Prostate gland (tissue), 2 donors: ENCODE results near the gene MAP2K3.
"Not testable (repeated sequence)": the region's sequence is repeated elsewhere in the genome, so short reads cannot be mapped to it uniquely, and the experiment has no call there.

Experiments
- POLR2A ChIP-seq: fragments of 450-650 bp; IDR thresholded peaks from one replicate; pipeline ENCODE4 v1.6.1; 2016; ENCODE audit warnings: antibody characterized with exemption, mild to moderate bottlenecking
- TF ChIP-seq, protein P1 (sequence below), 4 experiments: fragments of 200-600 bp in 2 of 4; fragments of 450-650 bp in 2 of 4; sonication (generic) in 2 of 4; IDR thresholded peaks; 1 replicate in 3 of 4; 2 replicates in 1 of 4; pipeline ENCODE4 v1.5.1; 2016 to 2019; ENCODE audit warnings: antibody characterized with exemption in 4 of 4, mild to moderate bottlenecking in 2 of 4, moderate library complexity in 2 of 4

DNA sequence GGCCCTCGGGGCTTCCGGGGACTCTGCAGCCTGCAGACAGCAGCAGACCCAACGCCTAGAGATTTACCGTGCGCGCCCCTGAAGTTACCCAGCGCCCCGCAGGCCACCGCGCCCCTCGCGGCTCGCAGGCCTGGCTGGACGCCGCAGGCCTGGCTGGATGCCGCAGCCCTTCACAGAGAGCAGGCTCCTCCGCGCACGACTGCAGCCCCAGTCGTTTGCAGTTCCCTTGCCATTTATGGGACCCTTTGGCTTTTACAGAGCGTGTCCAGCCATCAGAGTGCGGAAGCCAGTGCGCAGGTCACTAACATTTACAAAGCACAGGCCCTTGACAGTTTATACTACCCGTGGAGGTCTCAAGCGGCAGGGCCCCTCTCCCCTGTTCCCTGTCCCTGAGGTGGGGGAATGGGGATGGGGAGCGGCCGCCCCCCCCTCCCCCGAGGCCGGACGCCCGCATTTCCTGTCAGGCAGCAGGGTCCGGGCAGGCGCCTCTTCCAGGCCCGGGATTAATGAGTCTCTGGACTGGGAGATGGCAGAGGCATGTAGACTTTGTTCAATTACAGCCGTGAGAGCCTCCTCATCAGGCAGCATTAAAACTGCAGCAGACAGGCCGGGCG is 32.5 kb downstream of the MAP2K3 start:
- TF ChIP-seq, protein P1, sequence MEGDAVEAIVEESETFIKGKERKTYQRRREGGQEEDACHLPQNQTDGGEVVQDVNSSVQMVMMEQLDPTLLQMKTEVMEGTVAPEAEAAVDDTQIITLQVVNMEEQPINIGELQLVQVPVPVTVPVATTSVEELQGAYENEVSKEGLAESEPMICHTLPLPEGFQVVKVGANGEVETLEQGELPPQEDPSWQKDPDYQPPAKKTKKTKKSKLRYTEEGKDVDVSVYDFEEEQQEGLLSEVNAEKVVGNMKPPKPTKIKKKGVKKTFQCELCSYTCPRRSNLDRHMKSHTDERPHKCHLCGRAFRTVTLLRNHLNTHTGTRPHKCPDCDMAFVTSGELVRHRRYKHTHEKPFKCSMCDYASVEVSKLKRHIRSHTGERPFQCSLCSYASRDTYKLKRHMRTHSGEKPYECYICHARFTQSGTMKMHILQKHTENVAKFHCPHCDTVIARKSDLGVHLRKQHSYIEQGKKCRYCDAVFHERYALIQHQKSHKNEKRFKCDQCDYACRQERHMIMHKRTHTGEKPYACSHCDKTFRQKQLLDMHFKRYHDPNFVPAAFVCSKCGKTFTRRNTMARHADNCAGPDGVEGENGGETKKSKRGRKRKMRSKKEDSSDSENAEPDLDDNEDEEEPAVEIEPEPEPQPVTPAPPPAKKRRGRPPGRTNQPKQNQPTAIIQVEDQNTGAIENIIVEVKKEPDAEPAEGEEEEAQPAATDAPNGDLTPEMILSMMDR (IDR thresholded peaks at IDR 0.05), result not testable (repeated sequence)
- not testable (repeated sequence) for TF ChIP-seq POLR2A
